H9 (cell line): Measurements from ENCODE around the gene C1orf198. TPM values are rescaled to one million over a fixed set of nuclear protein-coding genes. Genes with fewer than 3 reads are reported as not detected.

ENCODE experiments used
- DNase-seq: peaks from one replicate; pipeline ENCODE4 v3.0.0-alpha.2; 2017
- H2AFZ ChIP-seq: one replicate; pipeline ENCODE4 v1.6.1; 2013; ENCODE audit warnings: mild to moderate bottlenecking, low read length, control low read depth, moderate library complexity
- H2AK5ac ChIP-seq: 2 replicates; pipeline ENCODE4 v1.6.1; 2013; ENCODE audit warnings: low read length, control low read depth, mixed read lengths; ENCODE audit not compliant: insufficient read length
- H2BK120ac ChIP-seq: one replicate; pipeline ENCODE4 v1.6.1; 2013; ENCODE audit warnings: low read depth, mild to moderate bottlenecking, low read length, control low read depth, inconsistent platforms; ENCODE audit not compliant: poor library complexity, severe bottlenecking
- H2BK12ac ChIP-seq: 2 replicates; pipeline ENCODE4 v1.6.1; 2013; ENCODE audit warnings: low read length, control low read depth, mixed read lengths, low read depth; ENCODE audit not compliant: insufficient read length
- H2BK15ac ChIP-seq: 2 replicates; pipeline ENCODE4 v1.6.1; 2013; ENCODE audit warnings: low read depth, low read length, control low read depth
- H2BK20ac ChIP-seq: one replicate; pipeline ENCODE4 v1.6.1; 2013; ENCODE audit warnings: low read depth, mild to moderate bottlenecking, low read length, control low read depth, inconsistent platforms; ENCODE audit not compliant: poor library complexity, severe bottlenecking
- H2BK5ac ChIP-seq: 2 replicates; pipeline ENCODE4 v1.6.1; 2013; ENCODE audit warnings: low read length, control low read depth, mixed read lengths; ENCODE audit not compliant: insufficient read length
- H3K14ac ChIP-seq: 2 replicates; pipeline ENCODE4 v1.6.1; 2013; ENCODE audit warnings: low read length, control low read depth; ENCODE audit not compliant: insufficient read depth
- H3K18ac ChIP-seq: 2 replicates; pipeline ENCODE4 v1.6.1; 2013; ENCODE audit warnings: low read depth, mild to moderate bottlenecking, mixed read lengths, low read length, control low read depth; ENCODE audit not compliant: insufficient read length
- H3K23ac ChIP-seq: 2 replicates; pipeline ENCODE4 v1.6.1; 2013; ENCODE audit warnings: low read length, control low read depth, mixed read lengths, low read depth; ENCODE audit not compliant: insufficient read length
- H3K23me2 ChIP-seq: 2 replicates; pipeline ENCODE4 v1.6.1; 2013; ENCODE audit warnings: low read depth, mild to moderate bottlenecking, mixed read lengths, low read length, control low read depth; ENCODE audit not compliant: insufficient read length, poor library complexity, severe bottlenecking
- H3K27ac ChIP-seq: 2 replicates; pipeline ENCODE4 v1.5.1; 2013; ENCODE audit warnings: low read length, control low read depth, mixed read lengths, low read depth; ENCODE audit not compliant: insufficient read length
- H3K27me3 ChIP-seq: 2 replicates; pipeline ENCODE4 v1.6.1; 2013; ENCODE audit warnings: low read length, control low read depth, inconsistent platforms; ENCODE audit not compliant: insufficient read depth
- H3K4ac ChIP-seq: 2 replicates; pipeline ENCODE4 v1.6.1; 2013; ENCODE audit warnings: low read depth, mild to moderate bottlenecking, control low read depth, inconsistent platforms, low read length, moderate library complexity
- H3K4me1 ChIP-seq: 2 replicates; pipeline ENCODE4 v1.6.1; 2013; ENCODE audit warnings: low read length, control low read depth, inconsistent platforms; ENCODE audit not compliant: insufficient read depth
- H3K4me2 ChIP-seq: 2 replicates; pipeline ENCODE4 v1.6.1; 2013; ENCODE audit warnings: low read length, control low read depth, mixed read lengths; ENCODE audit not compliant: insufficient read length, insufficient read depth
- H3K56ac ChIP-seq: 2 replicates; pipeline ENCODE4 v1.6.1; 2013; ENCODE audit warnings: low read depth, mild to moderate bottlenecking, mixed read lengths, low read length, control low read depth; ENCODE audit not compliant: insufficient read length
- H3K79me1 ChIP-seq: 2 replicates; pipeline ENCODE4 v1.6.1; 2013; ENCODE audit warnings: low read depth, mild to moderate bottlenecking, moderate library complexity, low read length, control low read depth, inconsistent platforms; ENCODE audit not compliant: insufficient read depth, poor library complexity, severe bottlenecking
- H3K79me2 ChIP-seq: 2 replicates; pipeline ENCODE4 v1.6.1; 2013; ENCODE audit warnings: low read length, control low read depth, inconsistent platforms; ENCODE audit not compliant: insufficient read depth
- H3K9ac ChIP-seq: 2 replicates; pipeline ENCODE4 v1.6.1; 2013; ENCODE audit warnings: low read length, control low read depth, mixed read lengths; ENCODE audit not compliant: insufficient read length; ENCODE audit errors: extremely low read depth
- H3K9me3 ChIP-seq: one replicate; pipeline ENCODE4 v1.6.1; 2013; ENCODE audit warnings: low read depth, low read length, inconsistent platforms; ENCODE audit not compliant: control insufficient read depth
- H3T11ph ChIP-seq: one replicate; pipeline ENCODE4 v1.6.1; 2013; ENCODE audit warnings: mild to moderate bottlenecking, low read length, control low read depth, inconsistent platforms
- H4K20me1 ChIP-seq: one replicate; pipeline ENCODE4 v1.6.1; 2013; ENCODE audit not compliant: control insufficient read depth, insufficient read length, insufficient read depth
- H4K5ac ChIP-seq: 2 replicates; pipeline ENCODE4 v1.6.1; 2013; ENCODE audit warnings: low read depth, mild to moderate bottlenecking, mixed read lengths, low read length, control low read depth; ENCODE audit not compliant: insufficient read length
- H4K8ac ChIP-seq: replicated peaks from 2 replicates; pipeline ENCODE4 v1.6.1; 2013; ENCODE audit warnings: low read length, control low read depth, mixed read lengths, low read depth; ENCODE audit not compliant: insufficient read length
- H4K91ac ChIP-seq: 2 replicates; pipeline ENCODE4 v1.6.1; 2013; ENCODE audit warnings: low read depth, mild to moderate bottlenecking, moderate library complexity, mixed read lengths, low read length, control low read depth; ENCODE audit not compliant: insufficient read length
- H3K27ac Mint-ChIP-seq, 3 experiments: 2 replicates in 2 of 3; 3 replicates in 1 of 3; pipeline ENCODE4 v1.8.0; 2020 to 2021; ENCODE audit warnings: mixed read lengths in 3 of 3, mild to moderate bottlenecking in 1 of 3, moderate library complexity in 1 of 3
- H3K27me3 Mint-ChIP-seq: 2 replicates; pipeline ENCODE4 v1.8.0; 2021; ENCODE audit warnings: low read depth, mild to moderate bottlenecking, moderate library complexity, mixed read lengths
- H3K36me3 Mint-ChIP-seq, 3 experiments: 2 replicates in 2 of 3; 3 replicates in 1 of 3; pipeline ENCODE4 v1.8.0; 2020 to 2021; ENCODE audit warnings: low read depth in 3 of 3, mixed read lengths in 3 of 3; ENCODE audit not compliant: insufficient read depth in 1 of 3
- H3K4me1 Mint-ChIP-seq, 2 experiments: 2 replicates each; pipeline ENCODE4 v1.8.0; 2020; ENCODE audit warnings: mixed read lengths in 2 of 2
- H3K4me3 Mint-ChIP-seq, 2 experiments: 2 replicates in 1 of 2; 3 replicates in 1 of 2; pipeline ENCODE4 v1.8.0; 2020 to 2021; ENCODE audit warnings: mild to moderate bottlenecking in 2 of 2, mixed read lengths in 2 of 2, moderate library complexity in 1 of 2
- H3K9me3 Mint-ChIP-seq, 2 experiments: 2 replicates in 1 of 2; 3 replicates in 1 of 2; pipeline ENCODE4 v1.8.0; 2020; ENCODE audit warnings: mild to moderate bottlenecking in 2 of 2, mixed read lengths in 2 of 2, moderate library complexity in 1 of 2
- CTCF ChIP-seq: fragments of 200-600 bp; sonication (generic); conservative IDR thresholded peaks from 3 replicates; pipeline ENCODE4 v1.8.0; 2021; ENCODE audit warnings: antibody characterized with exemption, mild to moderate bottlenecking
- WGBS: extraction: QIAGEN DNeasy Blood & Tissue Kit; methylation state at CpG from one replicate; pipeline ENCODE4 v1.1.7; 2013; ENCODE audit warnings: missing lambda C conversion rate, low lambda C conversion rate, mixed read lengths; ENCODE audit not compliant: insufficient read length; ENCODE audit errors: extremely low coverage; 5-methylcytosine and 5-hydroxymethylcytosine counted together
- total RNA-seq: library from RNA; stranded (reverse); gene quantifications from 2 replicates; pipeline ENCODE4 v1.2.1, GENCODE V29; 2021

Gene C1orf198
- total RNA-seq, 1 experiment from 2014 or later, result 28.9 TPM

DNA sequence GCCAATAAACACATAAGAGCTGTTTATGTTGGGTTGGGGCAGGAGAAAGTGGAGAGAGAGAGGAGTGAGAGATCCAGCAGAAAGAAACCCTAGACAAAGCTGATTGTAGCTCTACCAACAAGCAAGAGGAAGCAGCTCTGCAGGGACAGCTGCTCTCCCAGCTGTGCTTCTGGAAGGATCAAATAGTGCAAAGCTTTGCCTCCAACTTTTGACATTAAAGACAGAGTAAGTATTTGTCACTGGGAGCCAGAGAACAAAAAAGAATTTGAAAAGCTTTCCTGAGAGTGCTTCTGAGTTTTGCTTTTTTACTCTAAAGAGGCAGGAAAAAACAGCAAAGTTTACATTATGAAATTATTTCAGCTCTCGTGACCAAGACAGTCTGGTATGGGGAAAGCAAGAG, 28.5 kb upstream of the C1orf198 start:
- no peaks in the 10 kb centered on the region for H3K36me3 Mint-ChIP-seq
- Histone ChIP-seq H3K4ac (no peak overlapping the region), H3K27ac (no peak overlapping the region), H2BK15ac (no peak overlapping the region), H3K56ac (no peak overlapping the region), H4K91ac (no peak overlapping the region), H2AFZ (no peak overlapping the region), H2BK12ac (no peak overlapping the region), H3K14ac (no peak overlapping the region), H4K5ac (no peak overlapping the region), H3K23me2 (no peaks in the 10 kb centered on the region), H3K79me1 (no peaks in the 10 kb centered on the region), H3K9me3 (no peaks in the 10 kb centered on the region), H3K18ac (no peak overlapping the region), H3T11ph (no peak overlapping the region), H3K27me3 (no peaks in the 10 kb centered on the region), H3K4me2 (no peak overlapping the region), H3K79me2 (no peaks in the 10 kb centered on the region), H4K20me1 (no peaks in the 10 kb centered on the region), H2BK5ac (no peak overlapping the region), H2AK5ac (no peak overlapping the region), H3K4me1 (no peaks in the 10 kb centered on the region), H2BK120ac (no peak overlapping the region), H4K8ac (no peak overlapping the region), H3K23ac (no peak overlapping the region), H2BK20ac (no peak overlapping the region), H3K9ac (no peak overlapping the region)
- TF ChIP-seq CTCF, result no peak
- no peak overlapping the region for H3K27ac Mint-ChIP-seq
- H3K4me1 Mint-ChIP-seq, result peaks cover 3 to 11% of the 10 kb centered on the region in 2 experiments; a peak in 2 of 4 replicates
- no CpG with 5 or more reads among the region's 1 CpG for WGBS
- no peak overlapping the region for H3K4me3 Mint-ChIP-seq
- H3K27me3 Mint-ChIP-seq, result peaks cover 41% of the 10 kb centered on the region
- H3K9me3 Mint-ChIP-seq, result no peaks in the 10 kb centered on the region; a peak in 1 of 5 replicates
- no peak for DNase-seq
